ENCODE results near the gene AGAP1. TPM values are rescaled to one million over a fixed set of nuclear protein-coding genes. Genes with fewer than 3 reads are reported as not detected.
A peak's percentile ranks its signal among the peaks of the same experiment; 100 is the strongest.

AGAP1 gene
- total RNA-seq, 2 donors from 2014 or later = 32.8 to 34.7 TPM

DNA sequence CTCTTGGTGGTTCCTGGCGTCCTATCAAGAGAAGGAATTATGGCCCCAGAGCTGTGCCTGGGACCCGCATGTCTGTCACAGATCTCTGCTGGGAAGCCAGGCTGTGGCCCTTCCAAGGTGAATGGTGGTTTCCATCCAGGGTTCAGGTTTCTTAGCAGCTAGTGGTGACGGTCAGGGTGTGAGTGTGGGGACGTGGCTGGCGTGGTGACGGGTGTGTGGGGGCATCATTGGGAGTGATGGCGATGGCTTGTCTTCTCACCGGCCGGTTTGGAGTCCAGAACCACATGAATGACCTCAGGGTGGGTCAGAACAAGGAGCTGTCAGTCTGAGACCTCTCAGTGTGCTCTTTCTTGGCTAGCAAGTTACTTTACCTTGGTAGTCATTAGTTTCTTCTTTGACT lies 52.6 kb downstream of the AGAP1 start:
- H3K27me3 ChIP-seq (ENCODE audit: control insufficient read depth, insufficient read depth, low read length, poor library complexity, severe bottlenecking) = no peaks in the 10 kb centered on the region
- peaks cover under 1% of the 10 kb centered on the region for H3K4me1 ChIP-seq (ENCODE audit: control insufficient read depth, insufficient read depth, low read length)
- no peak overlapping the region for H3K4me3 ChIP-seq (ENCODE audit: low read length)
- no peaks in the 10 kb centered on the region for H3K9me3 ChIP-seq (ENCODE audit: control insufficient read depth, low read length)
- Mint-ChIP-seq H3K27me3 (ENCODE audit: insufficient read depth) (no peaks in the 10 kb centered on the region), H3K27ac (peak overlapping the region; percentile 60), H3K4me3 (no peak overlapping the region), H3K9me3 (no peaks in the 10 kb centered on the region), H3K4me1 (peaks cover 20% of the 10 kb centered on the region), H3K36me3 (ENCODE audit: low read depth) (no peaks in the 10 kb centered on the region)
- no peak overlapping the region for H3K9ac ChIP-seq (ENCODE audit: extremely low read depth, low read length, poor library complexity, severe bottlenecking)
- TF ChIP-seq, protein P1, sequence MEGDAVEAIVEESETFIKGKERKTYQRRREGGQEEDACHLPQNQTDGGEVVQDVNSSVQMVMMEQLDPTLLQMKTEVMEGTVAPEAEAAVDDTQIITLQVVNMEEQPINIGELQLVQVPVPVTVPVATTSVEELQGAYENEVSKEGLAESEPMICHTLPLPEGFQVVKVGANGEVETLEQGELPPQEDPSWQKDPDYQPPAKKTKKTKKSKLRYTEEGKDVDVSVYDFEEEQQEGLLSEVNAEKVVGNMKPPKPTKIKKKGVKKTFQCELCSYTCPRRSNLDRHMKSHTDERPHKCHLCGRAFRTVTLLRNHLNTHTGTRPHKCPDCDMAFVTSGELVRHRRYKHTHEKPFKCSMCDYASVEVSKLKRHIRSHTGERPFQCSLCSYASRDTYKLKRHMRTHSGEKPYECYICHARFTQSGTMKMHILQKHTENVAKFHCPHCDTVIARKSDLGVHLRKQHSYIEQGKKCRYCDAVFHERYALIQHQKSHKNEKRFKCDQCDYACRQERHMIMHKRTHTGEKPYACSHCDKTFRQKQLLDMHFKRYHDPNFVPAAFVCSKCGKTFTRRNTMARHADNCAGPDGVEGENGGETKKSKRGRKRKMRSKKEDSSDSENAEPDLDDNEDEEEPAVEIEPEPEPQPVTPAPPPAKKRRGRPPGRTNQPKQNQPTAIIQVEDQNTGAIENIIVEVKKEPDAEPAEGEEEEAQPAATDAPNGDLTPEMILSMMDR (conservative IDR thresholded peaks at IDR 0.05) = no peak
- DNase-seq = no peak
- no peak overlapping the region for H3K27ac ChIP-seq (ENCODE audit: low read depth, low read length)
- 84 to 86% methylated on average over 7 to 9 of the region's 9 CpGs for WGBS, 2 experiments (ENCODE audit: insufficient coverage in 1 of 2, insufficient read length in 1 of 2)
- H3K36me3 ChIP-seq (ENCODE audit: control insufficient read depth, insufficient read depth, low read length) = no peaks in the 10 kb centered on the region

DNA sequence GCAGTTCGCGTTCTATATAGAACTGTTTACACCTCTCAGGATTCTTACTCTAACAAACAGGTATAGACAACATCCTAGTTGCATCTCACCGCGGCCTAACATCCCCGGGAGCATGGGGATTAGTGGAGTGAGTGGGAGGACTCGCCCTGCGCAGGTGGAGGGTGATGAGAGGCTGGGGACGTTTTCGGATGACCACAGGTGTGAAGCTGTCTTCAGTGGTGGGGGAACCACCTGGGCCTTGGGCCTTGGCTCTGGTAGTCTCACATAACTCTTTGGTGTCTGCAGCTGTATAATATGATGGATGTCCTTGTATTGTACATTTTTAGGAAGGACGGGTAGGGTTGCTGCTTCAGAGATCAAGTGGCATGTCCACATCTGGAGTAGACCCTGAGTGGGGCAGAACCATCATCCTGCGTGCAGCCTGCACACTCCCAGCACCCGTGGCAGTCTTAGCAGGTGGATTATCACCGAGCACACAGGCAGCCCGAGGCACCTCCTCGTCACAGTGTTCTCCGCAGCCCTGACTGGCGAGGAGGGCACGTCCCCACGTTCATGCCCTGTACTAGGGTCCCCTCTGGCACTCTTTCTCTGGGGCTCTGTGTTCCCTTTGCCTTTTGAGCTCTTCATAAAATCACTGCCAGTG lies 56.0 kb downstream of the AGAP1 start:
- 92 to 95% methylated on average over 11 to 19 of the region's 19 CpGs for WGBS, 2 experiments (ENCODE audit: insufficient coverage in 1 of 2, insufficient read length in 1 of 2)
- H3K4me1 Mint-ChIP-seq = peaks cover 26% of the 10 kb centered on the region
- Histone ChIP-seq H3K4me3 (ENCODE audit: low read length) (no peak overlapping the region), H3K27ac (ENCODE audit: low read depth, low read length) (no peak overlapping the region), H3K36me3 (ENCODE audit: control insufficient read depth, insufficient read depth, low read length) (no peaks in the 10 kb centered on the region), H3K4me1 (ENCODE audit: control insufficient read depth, insufficient read depth, low read length) (peaks cover 4% of the 10 kb centered on the region), H3K9ac (ENCODE audit: extremely low read depth, low read length, poor library complexity, severe bottlenecking) (no peak overlapping the region), H3K27me3 (ENCODE audit: control insufficient read depth, insufficient read depth, low read length, poor library complexity, severe bottlenecking) (no peaks in the 10 kb centered on the region), H3K9me3 (ENCODE audit: control insufficient read depth, low read length) (no peaks in the 10 kb centered on the region)
- TF ChIP-seq, protein P1 (conservative IDR thresholded peaks at IDR 0.05) = no peak
- H3K36me3 Mint-ChIP-seq (ENCODE audit: low read depth) = no peaks in the 10 kb centered on the region
- no peak overlapping the region for H3K4me3 Mint-ChIP-seq
- no peaks in the 10 kb centered on the region for H3K9me3 Mint-ChIP-seq
- no peak for DNase-seq
- H3K27me3 Mint-ChIP-seq (ENCODE audit: insufficient read depth) = no peaks in the 10 kb centered on the region
- H3K27ac Mint-ChIP-seq = no peak overlapping the region

DNA sequence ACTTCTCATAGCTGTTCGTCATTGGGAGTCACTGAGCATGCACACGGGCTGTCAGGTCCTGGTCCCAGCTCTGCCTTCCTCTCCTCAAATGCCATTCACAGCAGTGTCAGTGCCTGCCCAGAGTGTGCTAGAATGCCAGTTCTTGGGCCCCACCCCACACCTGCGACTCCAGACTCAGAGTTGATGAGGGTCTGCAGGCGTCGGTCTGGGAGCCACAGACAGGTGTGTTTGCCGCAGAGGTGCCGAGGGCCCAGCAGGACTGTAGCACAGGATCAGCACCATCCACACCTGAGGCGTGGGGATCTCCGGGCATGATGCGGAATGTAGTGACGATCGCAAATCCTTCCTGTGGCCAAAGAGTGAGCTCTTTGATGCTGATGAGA lies 56.5 kb downstream of the AGAP1 start:
- Mint-ChIP-seq H3K27ac (no peak overlapping the region), H3K4me1 (peaks cover 26% of the 10 kb centered on the region)

More for the DNA sequence above, 56.5 kb downstream of the AGAP1 start:
- no peak overlapping the region for H3K9ac ChIP-seq (ENCODE audit: extremely low read depth, low read length, poor library complexity, severe bottlenecking)
- no peaks in the 10 kb centered on the region for H3K9me3 ChIP-seq (ENCODE audit: control insufficient read depth, low read length)
- 94 to 97% methylated on average over 8 to 12 of the region's 12 CpGs for WGBS, 2 experiments (ENCODE audit: insufficient coverage in 1 of 2, insufficient read length in 1 of 2)
- no peak overlapping the region for H3K27ac ChIP-seq (ENCODE audit: low read depth, low read length)
- H3K4me3 ChIP-seq (ENCODE audit: low read length) = no peak overlapping the region
- Mint-ChIP-seq H3K27me3 (ENCODE audit: insufficient read depth) (no peaks in the 10 kb centered on the region), H3K36me3 (ENCODE audit: low read depth) (no peaks in the 10 kb centered on the region), H3K9me3 (no peaks in the 10 kb centered on the region), H3K4me3 (no peak overlapping the region)
- TF ChIP-seq, protein P1 (conservative IDR thresholded peaks at IDR 0.05) = no peak
- DNase-seq = no peak
- H3K27me3 ChIP-seq (ENCODE audit: control insufficient read depth, insufficient read depth, low read length, poor library complexity, severe bottlenecking) = no peaks in the 10 kb centered on the region
- H3K36me3 ChIP-seq (ENCODE audit: control insufficient read depth, insufficient read depth, low read length) = no peaks in the 10 kb centered on the region
- peaks cover 4% of the 10 kb centered on the region for H3K4me1 ChIP-seq (ENCODE audit: control insufficient read depth, insufficient read depth, low read length)

Measured in endodermal cell (in vitro differentiated cells).